HepG2 (cell line): ENCODE data around the gene PIGZ. TPM values are rescaled to one million over a fixed set of nuclear protein-coding genes. Genes with fewer than 3 reads are reported as not detected.

ENCODE experiments used
- ATAC-seq: fragments of 200-7000 bp; cut with Tn5 transposase; 3 replicates; pipeline ENCODE4 v1.9.1; 2020; ENCODE audit warnings: mild to moderate bottlenecking, moderate library complexity
- BruUV-seq: library from RNA; stranded (reverse); fragments of 400-500 nt; replicated peaks from 2 replicates; lab custom pipeline; 2021; lab: Mats Ljungman, UMichigan
- CTCF ChIA-PET: fragments of 300-600 bp; formaldehyde crosslinking; extraction: SDS; loops from one replicate; lab custom pipeline; 2021; ENCODE audit warnings: low total read pairs, inconsistent platforms, low intra/inter-chr PET ratio; lab: Yijun Ruan, JAX
- POLR2A ChIA-PET: fragments of 350-600 bp; sonication (Branson Sonifier 250); formaldehyde crosslinking; loops from one replicate; lab custom pipeline; 2020; ENCODE audit warnings: antibody characterized with exemption, inconsistent platforms; lab: Yijun Ruan, JAX
- DNase-seq: peaks from one replicate; pipeline ENCODE4 v3.0.0-alpha.2; 2015; ENCODE audit warnings: low spot score
- FAIRE-seq: peaks from 3 replicates; lab custom pipeline; 2011; peaks lifted over from hg19 to GRCh38; lab: Jason Lieb, UNC
- H2AFZ ChIP-seq: one replicate; pipeline ENCODE4 v1.6.1; 2011; ENCODE audit warnings: low read length, inconsistent platforms
- H3K27ac ChIP-seq: fragments of 300-600 bp; 3 replicates; pipeline ENCODE4 v1.8.0; 2011; ENCODE audit warnings: mixed run types, mild to moderate bottlenecking, mixed read lengths, low read length, inconsistent platforms; ENCODE audit not compliant: insufficient read depth; ENCODE audit errors: extremely low read length
- H3K27me3 ChIP-seq, 2 experiments: fragments of 200-600 bp in 1 of 2; 2 replicates in 1 of 2; 3 replicates in 1 of 2; pipeline versions ENCODE4 v1.6.0 to v1.8.0; 2011; ENCODE audit warnings: low read length in 2 of 2, mild to moderate bottlenecking in 2 of 2, moderate library complexity in 2 of 2, inconsistent platforms in 1 of 2; ENCODE audit not compliant: insufficient read depth in 2 of 2, control insufficient read depth in 1 of 2
- H3K36me3 ChIP-seq, 2 experiments: fragments of 200-600 bp in 1 of 2; replicated peaks in 1 of 2; 2 replicates in 1 of 2; 3 replicates in 1 of 2; pipeline versions ENCODE4 v1.5.1 to v1.8.0; 2011; ENCODE audit warnings: low read length in 2 of 2, inconsistent platforms in 1 of 2; ENCODE audit not compliant: insufficient read depth in 2 of 2, control insufficient read depth in 1 of 2
- H3K4me1 ChIP-seq: 2 replicates; pipeline ENCODE4 v1.5.1; 2012; ENCODE audit warnings: low read length, inconsistent platforms; ENCODE audit not compliant: insufficient read depth
- H3K4me2 ChIP-seq: 2 replicates; pipeline ENCODE4 v1.6.0; 2011; ENCODE audit warnings: low read depth, low read length, inconsistent platforms
- H3K4me3 ChIP-seq, 3 experiments: fragments of 200-600 bp in 1 of 3; sonication (generic), shearing (Covaris generic) in 1 of 3; replicated peaks in 1 of 3; 2 replicates each; pipeline ENCODE4 v1.5.1; 2011 to 2016; ENCODE audit warnings: low read length in 3 of 3, inconsistent platforms in 2 of 3, low read depth in 2 of 3, mild to moderate bottlenecking in 2 of 3, control low read depth in 1 of 3, mixed read lengths in 1 of 3; ENCODE audit not compliant: insufficient read depth in 1 of 3
- H3K79me2 ChIP-seq: one replicate; pipeline ENCODE4 v1.6.1; 2011; ENCODE audit warnings: low read length, inconsistent platforms; ENCODE audit not compliant: insufficient read depth
- H3K9ac ChIP-seq: 2 replicates; pipeline ENCODE4 v1.6.0; 2011; ENCODE audit warnings: mild to moderate bottlenecking, low read depth, low read length, inconsistent platforms; ENCODE audit not compliant: insufficient read depth
- H3K9me3 ChIP-seq: 2 replicates; pipeline ENCODE4 v1.5.1; 2012; ENCODE audit warnings: mild to moderate bottlenecking, low read length
- H4K20me1 ChIP-seq: 2 replicates; pipeline ENCODE4 v1.6.0; 2011; ENCODE audit warnings: inconsistent platforms, mild to moderate bottlenecking, low read length, moderate library complexity; ENCODE audit not compliant: insufficient read depth
- ATF1 ChIP-seq: IDR thresholded peaks from 2 replicates; pipeline ENCODE4 v1.6.1; 2016; ENCODE audit warnings: mild to moderate bottlenecking, control low read depth
- CBFB ChIP-seq: sonication (generic); formaldehyde crosslinking; IDR thresholded peaks from 2 replicates; pipeline ENCODE4 v1.4.0; 2020; ENCODE audit warnings: missing genetic modification reagents
- FOXC1 ChIP-seq: sonication (generic); formaldehyde crosslinking; IDR thresholded peaks from 2 replicates; pipeline ENCODE4 v1.8.0; 2022; ENCODE audit warnings: mild to moderate bottlenecking, missing genetic modification reagents, borderline replicate concordance
- FOXK1 ChIP-seq: sonication (generic); formaldehyde crosslinking; IDR thresholded peaks from 2 replicates; pipeline ENCODE4 v1.4.0; 2020; ENCODE audit warnings: low read depth, missing genetic modification reagents, borderline replicate concordance
- GTF3A ChIP-seq: sonication (generic); formaldehyde crosslinking; conservative IDR thresholded peaks from 2 replicates; pipeline ENCODE4 v1.4.0; 2020; ENCODE audit warnings: mild to moderate bottlenecking, missing genetic modification reagents
- KAT7 ChIP-seq: IDR thresholded peaks from 2 replicates; pipeline ENCODE4 v1.6.1; 2018; ENCODE audit warnings: borderline replicate concordance, missing compliant biosample characterization
- NCOA1 ChIP-seq: sonication (generic); formaldehyde crosslinking; IDR thresholded peaks from 2 replicates; pipeline ENCODE4 v1.9.0; 2021; ENCODE audit warnings: missing genetic modification reagents
- PLSCR1 ChIP-seq: sonication (generic); formaldehyde crosslinking; IDR thresholded peaks from 2 replicates; pipeline ENCODE4 v1.5.0; 2020; ENCODE audit warnings: missing genetic modification reagents, mild to moderate bottlenecking, borderline replicate concordance
- RFX1 ChIP-seq: fragments of 450-650 bp; IDR thresholded peaks from 2 replicates; pipeline ENCODE4 v1.6.1; 2017
- RXRB ChIP-seq: IDR thresholded peaks from 2 replicates; pipeline ENCODE4 v1.6.1; 2016; ENCODE audit warnings: borderline replicate concordance, missing genetic modification reagents, missing compliant biosample characterization
- SALL2 ChIP-seq: sonication (generic); formaldehyde crosslinking; IDR thresholded peaks from 2 replicates; pipeline ENCODE4 v1.8.1; 2023; ENCODE audit warnings: mild to moderate bottlenecking, missing genetic modification reagents, inconsistent platforms
- SIX4 ChIP-seq: sonication (generic); formaldehyde crosslinking; IDR thresholded peaks from 2 replicates; pipeline ENCODE4 v1.4.0; 2020; ENCODE audit warnings: missing genetic modification reagents
- TARDBP ChIP-seq: sonication (generic); formaldehyde crosslinking; IDR thresholded peaks from 2 replicates; pipeline ENCODE4 v1.8.0; 2022; ENCODE audit warnings: mild to moderate bottlenecking, missing genetic modification reagents
- TFDP1 ChIP-seq: IDR thresholded peaks from 2 replicates; pipeline ENCODE4 v1.6.1; 2016; ENCODE audit warnings: missing compliant biosample characterization, missing genetic modification reagents, borderline replicate concordance
- ZNF180 ChIP-seq: sonication (generic); formaldehyde crosslinking; IDR thresholded peaks from 2 replicates; pipeline ENCODE4 v1.4.0; 2020; ENCODE audit warnings: low read depth, missing genetic modification reagents, borderline replicate concordance
- ZNF280B ChIP-seq: sonication (generic); formaldehyde crosslinking; IDR thresholded peaks from 2 replicates; pipeline ENCODE4 v1.5.0; 2020; ENCODE audit warnings: missing genetic modification reagents, mild to moderate bottlenecking, borderline replicate concordance
- ZNF280D ChIP-seq: sonication (generic); formaldehyde crosslinking; IDR thresholded peaks from 2 replicates; pipeline ENCODE4 v1.5.1; 2020; ENCODE audit warnings: mild to moderate bottlenecking, missing genetic modification reagents
- ZNF382 ChIP-seq: sonication (generic); formaldehyde crosslinking; IDR thresholded peaks from 2 replicates; pipeline ENCODE4 v1.5.0; 2020; ENCODE audit warnings: missing genetic modification reagents, mild to moderate bottlenecking, borderline replicate concordance
- ZNF431 ChIP-seq: sonication (generic); formaldehyde crosslinking; IDR thresholded peaks from 2 replicates; pipeline ENCODE4 v1.9.0; 2022; ENCODE audit warnings: missing genetic modification reagents, low read depth, mild to moderate bottlenecking, borderline replicate concordance
- ZSCAN9 ChIP-seq: IDR thresholded peaks from 2 replicates; pipeline ENCODE4 v1.6.1; 2016; ENCODE audit warnings: borderline replicate concordance
- WGBS: methylation state at CpG from one replicate; pipeline ENCODE4 v1.1.6; 2017; ENCODE audit warnings: low lambda C conversion rate; 5-methylcytosine and 5-hydroxymethylcytosine counted together
- in situ Hi-C: cut with HindIII; loops from 2 replicates; pipeline ENCODE4 v1.10.0; 2017; ENCODE audit warnings: low pct_unique_long_range_greater_than_20kb; ENCODE audit not compliant: extremely low pct_ligation_motif_present
- intact Hi-C: fragments of 100-400 bp; cut with micrococcal nuclease; formaldehyde crosslinking; loops from one replicate; pipeline ENCODE4 v1.10.0; 2022; ENCODE audit not compliant: unreplicated experiment
- polyA plus RNA-seq, 8 experiments: library from polyadenylated mRNA; depleted of rRNA in 3 of 8; stranded (reverse) in 7 of 8; unstranded in 1 of 8; fragments of >200 nt; fragmentation: Illumina TruSeq in 4 of 8; extraction: Trizol in 4 of 8; gene quantifications; 2 replicates each; pipeline versions ENCODE4 v1.2.1 to v1.2.3, GENCODE V29; 2011 to 2016; ENCODE audit warnings: low read depth in 4 of 8, missing spikeins in 1 of 8, mixed read lengths in 1 of 8; ENCODE audit not compliant: insufficient read depth in 1 of 8
- total RNA-seq, 5 experiments: library from RNA; depleted of rRNA; stranded (reverse); fragments of >200 nt; fragmentation: Illumina TruSeq; extraction: Trizol; gene quantifications; 2 replicates each; pipeline ENCODE4 v1.2.3, GENCODE V29; 2016; ENCODE audit warnings: low read depth in 1 of 5

PIGZ gene
- total and polyA plus RNA-seq, 2 of the 13 experiments (the other 11 are each of a cell fraction or from before 2014, with no cell fraction given), result 4.7 to 60.5 TPM

GRCh38 chr3:197014024-197014423, 45.4 kb upstream of the PIGZ start:
- H3K9me3 ChIP-seq, result no peaks in the 10 kb centered on the region
- H3K4me3 ChIP-seq, result no peak overlapping the region
- TF ChIP-seq PLSCR1 (CRISPR knock-in tag) (no peak), KAT7 (no peak), GTF3A (CRISPR knock-in tag) (no peak), ZNF280B (CRISPR knock-in tag) (no peak), ATF1 (no peak), RXRB (CRISPR knock-in tag) (no peak), ZNF280D (CRISPR knock-in tag) (no peak), ZNF382 (CRISPR knock-in tag) (no peak), FOXK1 (CRISPR knock-in tag) (no peak), CBFB (no peak), TFDP1 (CRISPR knock-in tag) (no peak), SIX4 (CRISPR knock-in tag) (no peak), ZNF180 (CRISPR knock-in tag) (no peak), TARDBP (no peak), NCOA1 (no peak), RFX1 (no peak), SALL2 (CRISPR knock-in tag) (no peak), ZSCAN9 (no peak), FOXC1 (no peak), ZNF431 (CRISPR knock-in tag) (no peak)
- no peak for DNase-seq
- in situ Hi-C loops (no loop called here), intact Hi-C loops (no loop called here)
- H3K27ac ChIP-seq, result no peak overlapping the region
- FAIRE-seq, result no peak
- no peak for ATAC-seq
- H3K4me1 ChIP-seq, result peaks cover 7% of the 10 kb centered on the region
- H2AFZ ChIP-seq, result no peak overlapping the region
- no peaks in the 10 kb centered on the region for H3K36me3 ChIP-seq
- no peak overlapping the region for H3K9ac ChIP-seq
- H3K27me3 ChIP-seq, result no peaks in the 10 kb centered on the region
- ChIA-PET POLR2A (no interaction called here), CTCF (no interaction called here)
- no peaks in the 10 kb centered on the region for H4K20me1 ChIP-seq
- no TSS peak for BruUV-seq
- no peak overlapping the region for H3K4me2 ChIP-seq
- WGBS, result 93% methylated on average over 6 of the region's 6 CpGs
- H3K79me2 ChIP-seq, result no peaks in the 10 kb centered on the region
